Activated CD4-positive, alpha-beta T cell treated with anti-CD3 and anti-CD28 coated beads, Interleukin-2, amount 50 U/mL, for 48 hours (primary cell): ENCODE data around the gene GRK5.
"Not testable (repeated sequence)": the region's sequence is repeated elsewhere in the genome, so short reads cannot be mapped to it uniquely, and the experiment has no call there.

Experiments
- DNase-seq, 2 experiments: peaks; one replicate each; pipeline ENCODE4 v3.0.0-alpha.2; 2020

Gene GRK5

DNA sequence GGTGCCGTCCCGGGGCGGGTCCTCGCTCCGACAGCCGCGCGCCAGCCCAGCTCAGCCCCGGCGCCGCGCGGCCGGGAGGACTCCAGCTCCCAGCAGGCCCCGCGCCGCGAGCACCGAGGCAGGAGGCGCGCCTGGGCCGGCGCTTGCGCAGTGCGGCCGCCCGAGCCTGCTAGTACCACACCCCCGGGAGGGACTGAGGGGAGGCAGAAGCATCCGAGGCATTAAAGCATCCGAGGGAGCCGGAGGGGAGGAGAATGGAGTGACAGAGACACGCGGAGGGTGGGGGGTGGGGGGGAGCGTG is at the start of gene GRK5:
GRK5 (plus strand) TSS at position 206 of the 301 bp plus-strand sequence. CDS start 347 bp downstream, outside the sequence.
- DNase-seq: peak; percentile 90

DNA sequence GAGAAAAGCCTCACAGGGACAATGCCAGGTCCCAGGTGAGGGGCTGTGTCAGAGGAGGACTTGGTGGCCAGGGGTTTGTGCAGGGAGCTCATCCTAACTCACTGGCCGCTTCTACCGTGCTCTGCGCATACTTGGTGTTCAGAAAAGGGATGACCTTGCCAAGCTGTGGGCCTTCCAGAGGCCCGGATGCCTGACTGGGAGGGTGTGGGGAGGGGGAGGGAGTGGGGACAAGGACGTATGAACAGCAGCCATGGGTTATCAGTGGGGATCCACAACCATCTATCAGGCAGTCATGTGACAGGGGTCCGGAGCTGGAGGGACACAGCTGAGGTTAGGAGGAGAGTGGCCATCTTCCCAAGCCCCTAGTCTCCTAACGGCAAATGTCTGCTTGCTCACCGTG is 48.0 kb upstream of the GRK5 start:
- DNase-seq: no peak

DNA sequence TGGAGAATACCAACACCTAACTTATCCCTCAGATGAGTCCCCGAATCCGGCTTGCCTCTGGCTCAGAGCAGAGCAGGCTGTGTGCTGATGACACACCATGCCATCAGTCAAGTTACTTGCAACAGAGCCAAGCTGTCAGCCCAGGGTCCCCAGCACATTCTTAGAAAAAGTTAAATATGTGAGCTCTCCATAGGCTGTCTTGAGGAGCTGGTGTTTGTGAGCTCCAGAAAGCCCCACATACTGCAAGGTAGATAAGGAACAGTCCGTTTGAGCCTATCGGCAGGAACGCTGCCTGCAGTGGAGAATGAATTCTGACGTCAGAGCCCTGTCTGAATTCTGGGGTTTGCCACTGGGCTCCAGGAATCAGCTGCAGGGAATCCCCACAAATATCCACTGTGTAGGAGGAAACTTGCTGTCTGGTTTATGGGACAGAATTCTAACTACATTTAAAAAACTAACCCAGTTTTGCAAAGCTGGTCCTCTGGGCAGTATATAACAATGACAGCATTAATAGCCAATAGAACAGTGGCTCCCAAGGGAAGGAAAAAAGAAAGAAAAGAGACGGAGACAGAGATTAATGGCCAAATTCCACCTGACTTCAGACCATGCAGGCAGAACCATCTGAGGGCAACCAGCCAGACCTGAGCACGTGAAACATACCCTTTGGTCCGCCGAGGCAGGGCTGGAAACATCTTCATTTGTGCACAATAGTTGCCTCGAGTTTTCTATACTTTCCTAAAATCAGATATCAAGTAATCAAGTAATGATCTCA is 45.5 kb upstream of the GRK5 start:
- DNase-seq: no peak

DNA sequence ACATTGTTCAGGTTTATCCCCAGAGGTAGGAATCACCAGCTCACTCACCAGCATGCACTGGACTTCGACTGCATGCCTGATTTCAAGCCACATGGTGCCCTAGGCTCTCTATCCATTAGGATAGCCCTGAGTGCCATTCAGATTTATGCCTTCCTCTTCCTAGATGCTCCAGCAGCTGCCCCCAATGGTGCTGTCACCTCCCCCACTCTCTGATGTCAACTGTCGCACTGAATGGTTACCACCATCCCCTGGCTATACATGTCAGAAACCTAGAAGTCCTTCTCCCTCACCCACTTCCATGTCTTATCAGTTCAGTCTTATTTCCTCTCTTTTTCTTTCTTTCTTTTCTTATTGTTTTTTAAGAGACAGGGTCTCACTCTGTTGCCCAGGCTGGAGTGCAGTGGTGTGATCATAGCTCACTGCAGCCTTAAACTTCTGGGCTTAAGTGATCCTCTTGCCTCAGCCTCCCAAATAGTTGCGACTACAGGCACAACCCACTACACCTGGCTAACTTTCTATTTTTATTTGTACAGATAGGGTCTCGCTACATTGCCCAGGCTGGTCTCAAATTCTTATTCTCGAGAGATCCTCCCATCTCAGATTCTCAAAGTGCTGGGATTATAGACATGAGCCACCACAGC is 44.8 kb upstream of the GRK5 start:
- DNase-seq: no peak

DNA sequence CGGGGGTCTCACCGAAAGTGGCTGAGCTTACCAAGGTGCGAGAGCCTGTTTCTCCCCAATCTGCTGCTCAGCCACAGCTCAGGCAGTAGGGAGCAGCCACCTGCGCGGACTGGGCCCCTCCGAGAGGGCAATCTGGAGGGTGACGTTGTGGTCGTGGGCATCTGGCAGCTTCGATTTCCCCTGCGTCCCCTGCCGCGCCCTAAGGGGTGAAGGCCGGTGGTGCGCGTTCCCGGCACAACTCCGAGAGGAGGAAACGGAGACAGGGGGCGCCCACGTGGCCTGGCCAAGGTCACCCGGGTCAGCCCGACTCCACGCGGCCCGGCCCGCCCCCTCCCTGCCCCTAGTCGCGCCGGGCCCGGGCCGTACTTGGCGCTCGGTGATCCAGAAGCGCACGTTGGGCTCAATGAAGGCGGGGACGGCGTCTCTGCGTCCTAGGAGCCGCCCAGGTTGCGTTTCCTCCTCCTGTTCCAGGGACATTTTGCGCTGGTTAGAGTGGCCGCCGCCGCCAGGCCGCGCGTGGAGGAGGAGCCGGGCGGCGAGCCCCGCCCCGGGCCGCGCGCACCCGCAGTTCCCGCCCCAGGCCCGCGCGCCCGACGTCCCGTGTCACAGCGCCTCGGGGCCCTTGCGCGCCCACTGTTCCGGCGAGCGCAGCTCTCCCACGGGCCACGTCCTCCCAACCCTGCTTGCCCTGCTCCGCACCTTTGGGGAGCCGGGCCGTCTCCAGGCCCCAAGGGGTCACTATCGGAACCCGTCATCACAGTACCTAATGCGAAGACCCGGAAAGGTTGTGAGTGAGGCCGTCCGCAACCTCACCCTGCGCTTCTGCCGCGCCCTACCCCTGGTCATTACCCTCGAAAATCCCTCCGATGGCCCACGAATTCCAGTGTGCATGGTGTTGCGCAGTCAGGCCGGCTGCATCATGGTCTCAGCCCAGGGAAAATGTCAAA is 41.9 kb upstream of the GRK5 start, which contains the start of gene SFXN4:
SFXN4 (minus strand) TSS at position 544 of the 947 bp plus-strand sequence; CDS start at position 477, 67 bp downstream.
- peak; percentile 79 to 84 for DNase-seq

GRCh38 chr10:119166118-119166500 is 41.3 kb upstream of the GRK5 start:
- DNase-seq: no peak

- no peak for DNase-seq
These were observed 40.8 kb upstream of the GRK5 start for GRCh38 chr10:119166564-119166963.

DNA sequence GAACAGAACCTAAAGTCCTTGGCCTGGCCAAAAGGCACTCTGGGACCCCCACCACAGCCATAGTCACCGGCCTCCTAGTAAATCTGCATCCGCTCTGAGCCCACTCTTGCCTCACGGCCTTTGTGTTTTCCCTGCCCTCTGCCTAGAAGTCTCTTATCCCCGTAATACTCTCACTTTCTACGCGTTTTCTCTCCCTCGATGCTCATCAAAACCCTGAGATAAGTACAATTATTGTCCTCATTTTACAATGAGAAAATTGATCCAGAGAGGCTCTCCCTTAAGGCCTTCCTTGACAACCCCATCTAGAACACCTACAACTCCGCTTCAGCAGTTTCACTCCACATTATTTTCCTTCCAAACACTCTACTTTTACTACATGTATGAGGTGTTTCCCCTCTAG is 40.3 kb upstream of the GRK5 start:
- no peak for DNase-seq

DNA sequence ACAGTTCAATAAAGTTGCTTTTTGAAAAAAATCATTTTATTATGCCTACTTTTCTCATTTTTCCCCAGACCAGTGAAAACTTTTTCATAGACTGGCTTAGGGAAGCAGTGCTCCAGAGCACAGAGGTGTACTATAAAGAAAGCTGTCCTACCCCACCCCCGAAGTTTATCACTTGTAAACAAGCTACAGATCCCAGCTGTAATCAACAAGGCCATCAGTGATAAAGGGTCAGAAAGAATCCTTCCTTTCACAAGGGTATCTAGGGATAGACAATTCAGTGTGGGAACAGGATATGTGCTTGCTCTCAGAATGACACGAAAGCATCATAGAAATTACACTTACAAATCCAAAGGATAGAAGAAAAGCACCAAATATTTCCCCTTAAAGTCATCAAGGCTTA is 33.3 kb upstream of the GRK5 start:
- DNase-seq: no peak

DNA sequence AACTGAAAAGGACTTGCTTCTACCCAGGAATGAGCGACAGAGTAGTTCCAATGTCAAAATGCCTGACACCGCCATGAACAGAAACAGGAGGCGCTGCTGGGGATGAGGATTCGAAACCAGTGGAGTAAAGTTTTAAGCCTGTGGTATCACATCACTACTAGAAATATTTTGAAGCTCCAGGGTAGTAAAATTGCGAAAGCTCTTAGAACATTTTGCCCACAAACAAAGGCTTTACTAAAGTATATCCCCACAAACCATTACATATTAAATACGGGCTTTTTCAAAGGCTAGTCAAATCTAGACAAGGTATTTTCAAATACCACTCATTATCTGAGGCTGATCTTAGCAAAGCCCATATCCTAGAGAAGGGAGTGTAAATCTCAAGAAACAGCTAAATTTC is 31.2 kb upstream of the GRK5 start:
- no peak for DNase-seq

- DNase-seq: peak; percentile 39 to 61
These were observed 29.5 kb upstream of the GRK5 start for GRCh38 chr10:119177708-119178371.

DNA sequence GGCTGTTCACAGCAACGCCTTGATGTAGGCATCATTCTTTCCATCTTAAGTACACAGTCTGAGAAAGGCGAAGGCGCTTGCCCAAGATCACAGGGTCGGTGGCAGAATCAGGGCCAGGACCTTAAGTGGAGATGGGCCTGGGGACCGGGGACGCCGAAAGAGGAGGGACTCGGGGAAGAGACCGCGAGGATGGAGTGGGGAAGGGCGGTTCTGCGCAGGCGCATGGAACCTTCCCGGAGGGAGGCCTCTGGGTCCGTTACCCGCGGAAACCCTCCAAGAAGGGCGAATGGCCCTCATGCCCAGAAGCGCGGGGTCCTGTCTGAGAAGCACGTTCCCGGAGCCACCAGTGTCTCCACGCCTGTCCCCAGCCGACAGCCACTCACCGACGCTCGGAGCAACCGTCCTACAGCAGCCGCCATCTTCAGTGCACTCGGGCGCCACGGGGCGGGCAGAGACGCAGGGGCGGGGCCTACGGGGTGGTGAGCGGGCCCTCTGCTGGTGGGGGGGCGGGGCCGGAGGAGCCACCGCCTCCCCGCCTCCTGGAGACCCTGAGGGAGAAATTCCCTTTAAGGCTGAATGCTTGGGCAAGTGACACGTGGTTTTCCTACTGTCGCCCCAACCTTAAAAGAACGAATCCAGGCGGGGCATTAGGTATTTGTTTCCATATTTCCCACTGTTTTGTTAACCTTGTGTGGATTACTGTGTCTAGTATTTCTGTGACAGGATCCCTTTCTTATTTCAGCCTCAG is 28.8 kb upstream of the GRK5 start, which contains the start of gene PRDX3:
PRDX3 (minus strand) TSS at position 441 of the 748 bp plus-strand sequence; CDS start at position 419, 22 bp downstream.
- peak; percentile 97 to 98 for DNase-seq

- DNase-seq: not testable (repeated sequence)
These were observed 26.4 kb upstream of the GRK5 start for GRCh38 chr10:119180850-119181400.

DNA sequence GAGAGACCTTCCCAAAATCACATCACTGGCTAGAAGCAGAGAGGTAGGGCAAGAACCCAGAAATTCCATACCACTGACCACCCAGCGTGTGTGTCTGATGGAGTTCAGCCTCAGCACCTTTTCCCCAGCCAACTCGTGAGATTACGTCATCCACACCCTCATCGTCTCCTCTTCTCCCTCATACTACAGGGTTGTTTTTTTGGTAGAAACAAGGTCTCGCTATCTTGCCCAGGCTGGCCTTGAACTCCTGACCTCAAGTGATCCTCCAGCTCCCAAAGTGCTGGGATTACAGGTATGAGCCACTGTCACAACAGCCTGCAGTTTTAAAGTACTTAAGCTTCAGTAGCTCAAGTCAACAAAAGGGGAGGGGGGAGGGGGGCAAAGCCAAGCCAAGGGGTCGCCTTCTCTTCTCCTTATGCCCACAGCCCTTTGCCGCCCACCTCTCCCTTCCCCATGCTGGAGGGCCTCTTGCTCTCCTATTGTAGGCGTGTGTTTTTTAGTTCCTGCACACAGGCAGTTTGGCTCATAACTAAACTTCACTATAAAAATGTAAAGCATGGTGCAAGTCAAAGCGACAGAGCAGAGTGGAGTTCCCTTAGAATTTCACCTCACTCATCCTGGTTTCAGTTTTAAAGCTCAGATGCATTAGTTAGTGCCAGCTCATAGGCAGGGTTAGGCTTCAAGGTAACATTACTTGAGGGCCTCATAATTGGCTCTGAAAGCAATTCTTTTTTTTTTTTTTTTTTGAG is 23.5 kb upstream of the GRK5 start:
- no peak for DNase-seq

DNA sequence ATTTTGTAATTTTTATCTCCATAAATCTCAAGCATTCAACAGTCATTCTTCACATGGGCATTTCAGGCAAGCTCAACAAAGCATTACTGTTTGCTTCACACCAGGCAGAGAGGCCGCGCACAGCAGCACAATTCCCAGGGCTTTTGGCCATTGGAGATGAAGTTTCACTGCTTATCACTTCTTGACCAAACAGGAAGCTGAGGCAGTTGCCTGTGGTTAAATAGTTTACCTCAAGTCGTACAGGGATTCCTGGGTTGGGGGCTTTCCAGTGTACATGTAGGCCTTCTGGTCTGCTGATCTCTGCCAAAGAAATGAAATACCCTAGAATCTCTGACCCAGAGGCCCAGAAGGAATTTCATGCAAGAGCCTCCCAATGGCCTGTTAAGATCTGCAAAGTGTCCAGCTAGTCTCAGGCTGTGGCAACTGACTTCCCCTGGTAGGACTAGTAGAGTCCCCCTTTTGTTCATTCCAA is 17.5 kb upstream of the GRK5 start:
- no peak for DNase-seq

DNA sequence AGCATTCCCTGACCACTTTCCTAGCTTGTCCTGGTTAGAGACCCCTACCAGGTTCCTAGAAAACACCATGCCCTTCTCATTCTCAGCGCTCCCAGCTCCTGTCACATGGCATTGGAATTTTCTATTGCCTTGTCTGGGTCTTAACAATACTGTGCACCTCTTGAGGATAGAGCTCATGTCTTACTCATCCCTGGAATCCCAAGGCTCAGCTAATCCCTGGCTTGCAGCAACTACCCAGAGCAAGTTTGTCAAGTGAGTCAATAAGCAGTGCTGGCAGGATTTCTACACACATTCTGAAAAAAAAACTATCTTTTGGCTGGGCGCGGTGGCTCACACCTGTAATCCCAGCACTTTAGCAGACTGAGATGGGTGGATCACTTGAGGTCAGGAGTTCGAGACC is 17.0 kb upstream of the GRK5 start:
- DNase-seq: no peak

DNA sequence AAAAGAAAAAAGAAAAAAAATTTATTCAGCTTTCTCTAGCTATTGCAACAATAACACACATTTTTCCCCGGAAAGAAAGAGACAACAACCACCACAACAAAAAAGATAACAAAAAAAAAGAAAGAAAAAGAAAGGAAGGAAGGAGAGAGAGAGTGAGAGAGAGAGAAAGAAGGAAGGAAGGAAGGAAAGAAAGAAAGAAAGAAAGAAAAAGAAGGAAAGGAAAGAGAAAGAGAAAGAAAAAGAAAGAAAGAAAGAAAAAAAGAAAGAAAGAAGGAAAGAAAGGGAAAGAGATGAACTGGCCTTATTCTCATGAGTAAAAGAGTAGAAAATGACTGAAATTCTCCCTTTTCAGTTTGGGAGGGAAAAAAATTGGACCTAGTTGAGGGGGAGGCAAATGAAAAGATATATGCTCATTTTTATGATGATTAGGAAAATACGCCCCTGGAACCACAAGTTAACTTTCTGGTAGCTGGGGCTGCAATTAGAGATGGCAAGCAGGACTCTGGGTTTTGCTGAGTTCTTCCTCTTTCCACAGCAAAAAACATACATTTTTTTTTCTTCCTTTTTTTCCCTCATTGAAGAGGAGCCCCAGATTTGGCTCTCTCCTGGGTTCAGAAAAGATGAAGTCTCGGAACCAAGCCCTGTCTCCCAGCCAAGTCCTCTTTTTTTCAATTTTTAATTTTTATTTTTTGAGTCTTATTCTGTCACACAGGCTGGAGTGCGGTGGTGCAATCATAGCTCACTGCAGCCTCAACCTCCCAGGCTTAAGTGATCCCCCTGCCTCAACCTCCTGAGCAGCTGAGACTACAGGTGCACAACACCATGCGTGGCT is 16.2 kb upstream of the GRK5 start:
- DNase-seq: no peak

DNA sequence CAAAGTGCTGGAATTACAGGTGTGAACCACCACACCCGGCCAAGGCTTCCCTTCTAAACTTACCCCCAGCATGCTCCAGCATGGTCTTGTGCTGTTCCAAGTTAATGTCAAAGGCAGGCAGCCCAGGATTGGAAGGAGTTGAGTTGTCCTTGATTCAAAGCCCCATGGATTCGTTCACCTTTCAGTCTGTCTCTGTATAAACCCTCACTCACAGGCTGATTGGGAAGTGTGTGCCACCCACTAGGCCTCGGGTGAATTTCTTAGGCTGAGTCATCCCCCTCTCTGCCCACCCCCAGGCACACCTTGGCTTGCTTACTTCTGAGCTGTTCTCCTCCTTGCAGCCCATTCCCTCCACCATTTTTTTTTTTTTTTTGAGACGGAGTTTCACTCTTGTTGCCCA is 15.5 kb upstream of the GRK5 start:
- no peak for DNase-seq

DNA sequence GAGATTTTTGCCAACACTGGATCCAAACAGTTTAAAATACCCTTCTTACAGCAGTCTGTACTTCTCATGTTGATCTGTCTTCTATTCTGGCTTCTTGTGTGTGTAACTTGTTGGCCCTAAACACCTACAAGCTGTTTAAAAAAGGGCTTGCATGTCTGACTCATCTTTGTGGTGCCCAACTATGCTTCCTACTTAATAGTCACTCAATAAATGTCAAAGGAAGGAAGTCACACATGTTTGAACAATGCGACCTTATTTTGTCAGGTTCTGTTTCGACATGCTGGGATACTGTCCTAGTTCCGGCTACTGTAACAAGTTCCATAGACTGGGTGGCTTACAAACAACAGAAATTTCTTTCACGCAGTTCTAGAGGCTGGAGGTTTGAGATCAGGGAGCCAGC is 9.4 kb upstream of the GRK5 start:
- DNase-seq: no peak

DNA sequence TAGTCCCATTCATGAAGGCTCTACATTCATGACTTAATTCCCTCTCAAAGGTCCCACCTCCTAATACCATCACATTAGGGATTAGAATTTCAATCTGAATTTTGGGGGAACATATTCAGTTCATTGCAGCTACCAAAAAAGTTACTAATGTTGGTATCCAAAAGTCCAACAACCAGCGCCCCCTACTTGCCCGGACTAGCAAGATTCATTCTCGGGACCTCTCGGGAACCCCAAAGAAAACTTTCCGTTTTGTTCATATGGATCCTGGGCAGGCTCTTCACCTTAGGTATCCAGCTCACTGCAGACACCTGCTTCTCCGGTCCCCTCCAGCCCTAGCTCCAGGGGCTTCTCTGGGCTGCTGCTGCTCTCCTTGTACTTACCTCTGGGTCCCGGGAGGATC is 8.9 kb upstream of the GRK5 start:
- peak; percentile 55 to 64 for DNase-seq
